CD14-positive monocyte (primary cell): ENCODE data around the gene ZC3H7A. TPM values are rescaled to one million over a fixed set of nuclear protein-coding genes. Genes with fewer than 3 reads are reported as not detected.
A peak's percentile ranks its signal among the peaks of the same experiment; 100 is the strongest.

Experiments
- DNase-seq, 3 donors: peaks; one replicate each; pipeline ENCODE4 v3.0.0-alpha.2; 2011 to 2022
- H2AFZ ChIP-seq: 2 replicates; pipeline ENCODE4 v1.6.0; 2012; ENCODE audit warnings: mild to moderate bottlenecking, low read depth, low read length, inconsistent platforms; ENCODE audit not compliant: insufficient read depth, poor library complexity, severe bottlenecking
- H3K27ac ChIP-seq, 2 donors: 1 replicate in 1 of 2; 2 replicates in 1 of 2; pipeline ENCODE4 v1.5.1; 2012 to 2013; ENCODE audit warnings: low read length in 2 of 2, control low read depth in 1 of 2, inconsistent platforms in 1 of 2, low read depth in 1 of 2, mild to moderate bottlenecking in 1 of 2
- H3K27me3 ChIP-seq, 2 donors: one replicate each; pipeline versions ENCODE4 v1.6.0 to v1.6.1; 2011 to 2013; ENCODE audit warnings: low read length in 2 of 2; ENCODE audit not compliant: control insufficient read depth in 2 of 2, insufficient read depth in 2 of 2
- H3K36me3 ChIP-seq, 2 donors: replicated peaks in 1 of 2; 1 replicate in 1 of 2; 2 replicates in 1 of 2; pipeline versions ENCODE4 v1.5.1 to v1.6.1; 2012 to 2013; ENCODE audit warnings: low read length in 2 of 2, control low read depth in 1 of 2, inconsistent platforms in 1 of 2, mild to moderate bottlenecking in 1 of 2; ENCODE audit not compliant: insufficient read depth in 2 of 2, control insufficient read depth in 1 of 2
- H3K4me1 ChIP-seq, 2 donors: 1 replicate in 1 of 2; 2 replicates in 1 of 2; pipeline versions ENCODE4 v1.5.1 to v1.6.1; 2012 to 2013; ENCODE audit warnings: low read length in 2 of 2, control low read depth in 1 of 2, inconsistent platforms in 1 of 2, mild to moderate bottlenecking in 1 of 2, moderate library complexity in 1 of 2; ENCODE audit not compliant: insufficient read depth in 2 of 2, control insufficient read depth in 1 of 2
- H3K4me2 ChIP-seq: replicated peaks from 2 replicates; pipeline ENCODE3; 2012; ENCODE audit warnings: low read length, moderate library complexity, mild to moderate bottlenecking; ENCODE audit not compliant: poor library complexity, severe bottlenecking; ENCODE audit errors: extremely low read depth
- H3K4me3 ChIP-seq, 3 experiments: fragments of 200-600 bp in 1 of 3; sonication (generic) in 1 of 3; replicated peaks in 1 of 3; 1 replicate in 2 of 3; 2 replicates in 1 of 3; pipeline ENCODE4 v1.5.1; 2011 to 2013; ENCODE audit warnings: low read length in 3 of 3, mild to moderate bottlenecking in 3 of 3, control low read depth in 2 of 3, low read depth in 2 of 3, inconsistent platforms in 1 of 3, moderate library complexity in 1 of 3
- H3K79me2 ChIP-seq: 2 replicates; pipeline ENCODE4 v1.6.0; 2012; ENCODE audit warnings: mild to moderate bottlenecking, control low read depth, inconsistent platforms, low read length, moderate library complexity; ENCODE audit not compliant: insufficient read depth
- H3K9ac ChIP-seq: 2 replicates; pipeline ENCODE4 v1.6.0; 2017; ENCODE audit warnings: low read length, mild to moderate bottlenecking; ENCODE audit not compliant: insufficient read depth, poor library complexity, severe bottlenecking
- H3K9me3 ChIP-seq, 2 donors: replicated peaks in 1 of 2; 1 replicate in 1 of 2; 2 replicates in 1 of 2; pipeline versions ENCODE4 v1.5.1 to v1.6.1; 2012 to 2013; ENCODE audit warnings: low read length in 2 of 2, control low read depth in 1 of 2; ENCODE audit not compliant: control insufficient read depth in 1 of 2, insufficient read depth in 1 of 2
- H4K20me1 ChIP-seq: 2 replicates; pipeline ENCODE4 v1.6.0; 2012; ENCODE audit warnings: mild to moderate bottlenecking, low read length, control low read depth, moderate library complexity; ENCODE audit not compliant: insufficient read depth
- H3K27ac Mint-ChIP-seq, 7 donors: one replicate each; pipeline ENCODE4 v1.8.0; 2020; ENCODE audit warnings: mild to moderate bottlenecking in 7 of 7, mixed read lengths in 7 of 7, moderate library complexity in 6 of 7, inconsistent platforms in 2 of 7
- H3K27me3 Mint-ChIP-seq, 3 donors: one replicate each; pipeline ENCODE4 v1.8.0; 2021 to 2022; ENCODE audit warnings: low read depth in 3 of 3, mild to moderate bottlenecking in 3 of 3, mixed read lengths in 3 of 3, moderate library complexity in 3 of 3, inconsistent platforms in 1 of 3
- H3K36me3 Mint-ChIP-seq, 2 donors: one replicate each; pipeline ENCODE4 v1.8.0; 2020; ENCODE audit warnings: mixed read lengths in 2 of 2, inconsistent platforms in 1 of 2, mild to moderate bottlenecking in 1 of 2
- H3K4me1 Mint-ChIP-seq: one replicate; pipeline ENCODE4 v1.8.0; 2020; ENCODE audit warnings: mild to moderate bottlenecking, mixed read lengths
- H3K4me3 Mint-ChIP-seq, 2 donors: one replicate each; pipeline ENCODE4 v1.8.0; 2020; ENCODE audit warnings: mild to moderate bottlenecking in 2 of 2, mixed read lengths in 2 of 2, moderate library complexity in 1 of 2
- H3K9me3 Mint-ChIP-seq, 7 donors: one replicate each; pipeline ENCODE4 v1.8.0; 2020 to 2022; ENCODE audit warnings: mixed read lengths in 7 of 7, mild to moderate bottlenecking in 6 of 7, moderate library complexity in 6 of 7, inconsistent platforms in 2 of 7
- CTCF ChIP-seq: fragments of 200-600 bp; IDR thresholded peaks from one replicate; pipeline ENCODE4 v1.8.0; 2022; ENCODE audit warnings: antibody characterized with exemption, mild to moderate bottlenecking
- WGBS: methylation state at CpG from one replicate; pipeline ENCODE4 v1.1.5; 2013; ENCODE audit warnings: missing lambda C conversion rate; ENCODE audit not compliant: insufficient coverage; 5-methylcytosine and 5-hydroxymethylcytosine counted together
- intact Hi-C, 2 donors: fragments of 100-400 bp; cut with micrococcal nuclease; formaldehyde crosslinking; loops; one replicate each; pipeline versions ENCODE4 v1.15.0 to v1.15.1; 2023
- polyA plus RNA-seq, 3 donors: library from polyadenylated mRNA; depleted of rRNA in 1 of 3; unstranded in 2 of 3; stranded (reverse) in 1 of 3; fragments of 300-500 nt in 2 of 3; fragments of >200 nt in 1 of 3; fragmentation: Illumina TruSeq in 2 of 3; gene quantifications; 1 replicate in 2 of 3; 2 replicates in 1 of 3; pipeline ENCODE4 v1.2.3, GENCODE V29; 2012 to 2021

ZC3H7A gene
- polyA plus RNA-seq, 3 donors: 22.6 to 62.0 (median 27.5) TPM

DNA sequence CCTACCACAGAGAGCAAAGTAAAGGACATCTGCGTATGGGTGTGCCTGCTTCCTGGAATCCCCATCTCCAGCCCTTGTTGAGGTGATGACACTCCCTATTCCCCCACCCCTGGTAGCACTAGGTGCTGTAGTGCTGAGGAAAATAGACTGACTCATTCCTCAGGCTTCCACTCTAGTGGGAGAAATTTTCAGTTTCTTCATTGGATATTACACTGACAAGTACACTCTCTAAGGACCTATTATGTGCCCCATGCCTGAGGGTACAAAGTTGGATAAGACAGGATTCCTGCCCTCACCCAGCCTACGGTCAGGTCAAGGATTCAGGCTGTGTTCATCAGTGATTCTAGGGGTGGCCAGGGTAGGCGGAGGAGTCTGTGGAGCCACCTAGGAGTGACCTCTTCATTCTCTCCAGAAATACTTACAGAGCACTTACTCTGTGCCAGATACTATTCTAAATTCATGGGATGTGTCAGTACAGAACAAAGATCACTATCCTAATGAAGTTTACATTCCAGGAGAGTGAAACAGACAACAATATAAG is 4.5 kb upstream of the ZC3H7A start:
- Histone ChIP-seq H4K20me1 (peaks cover 5% of the 10 kb centered on the region), H3K9me3 (no peaks in the 10 kb centered on the region), H3K36me3 (no peaks in the 10 kb centered on the region), H2AFZ (no peak overlapping the region), H3K4me2 (no peak overlapping the region), H3K27me3 (no peaks in the 10 kb centered on the region), H3K79me2 (peaks cover 50% of the 10 kb centered on the region), H3K9ac (no peak overlapping the region), H3K4me1 (peaks cover 37 to 46% of the 10 kb centered on the region in 2 donors), H3K27ac (peak overlapping the region in 1 of 2 donors; percentile 99), H3K4me3 (no peak overlapping the region)
- Mint-ChIP-seq H3K9me3 (peaks cover 0 to 9% (median 0%) of the 10 kb centered on the region in 7 donors), H3K4me1 (peaks cover 40% of the 10 kb centered on the region), H3K36me3 (peaks cover 5 to 10% of the 10 kb centered on the region in 2 donors), H3K4me3 (peak overlapping the region in 1 of 2 donors; percentile 21), H3K27me3 (peaks cover 3 to 5% (median 5%) of the 10 kb centered on the region in 3 donors), H3K27ac (peak overlapping the region in 4 of 7 donors; percentile 78 to 99 (median 88))
- no CpG with 5 or more reads among the region's 3 CpGs for WGBS
- intact Hi-C loops: no loop called here
- no peak for TF ChIP-seq CTCF
- DNase-seq: peak in 1 of 3 donors; percentile 33

- Histone ChIP-seq H2AFZ (peak overlapping the region; percentile 58), H3K4me2 (peak overlapping the region; percentile 95), H3K36me3 (no peaks in the 10 kb centered on the region), H3K79me2 (peaks cover 62% of the 10 kb centered on the region), H3K27me3 (no peaks in the 10 kb centered on the region), H3K4me1 (peaks cover 46 to 56% of the 10 kb centered on the region in 2 donors), H3K9me3 (no peaks in the 10 kb centered on the region), H4K20me1 (peaks cover 13% of the 10 kb centered on the region), H3K4me3 (peak overlapping the region; percentile 4 to 99 (median 98)), H3K9ac (peak overlapping the region; percentile 97), H3K27ac (peak overlapping the region; percentile 99 to 100)
- peak overlapping the region; percentile 92 to 99 for H3K4me3 Mint-ChIP-seq
- peaks cover 0 to 9% (median 0%) of the 10 kb centered on the region in 7 donors for H3K9me3 Mint-ChIP-seq
- no peak for TF ChIP-seq CTCF
- peaks cover 7 to 12% of the 10 kb centered on the region in 2 donors for H3K36me3 Mint-ChIP-seq
- H3K27ac Mint-ChIP-seq: peak overlapping the region; percentile 97 to 99 (median 98)
- peak; percentile 63 to 87 (median 68) for DNase-seq
- peaks cover 2 to 5% (median 3%) of the 10 kb centered on the region in 3 donors for H3K27me3 Mint-ChIP-seq
- intact Hi-C loops: no loop called here
- WGBS: 100% methylated on average over 1 of the region's 3 CpGs
- peaks cover 47% of the 10 kb centered on the region for H3K4me1 Mint-ChIP-seq
Measured at GRCh38 chr16:11800382-11800718, 3.3 kb upstream of the ZC3H7A start.
